SW480 (cell line): ENCODE data around the gene SMYD3.

Experiments
- DNase-seq: peaks from one replicate; pipeline ENCODE4 v3.0.0-alpha.2; 2016; ENCODE audit warnings: low spot score

SMYD3 gene

GRCh38 chr1:246271516-246271915 is 235.6 kb downstream of the SMYD3 start:
- no peak for DNase-seq

GRCh38 chr1:246270236-246270635 is 236.8 kb downstream of the SMYD3 start:
- DNase-seq = no peak

- no peak for DNase-seq
Observed at GRCh38 chr1:246269466-246269865, 237.6 kb downstream of the SMYD3 start.

DNA sequence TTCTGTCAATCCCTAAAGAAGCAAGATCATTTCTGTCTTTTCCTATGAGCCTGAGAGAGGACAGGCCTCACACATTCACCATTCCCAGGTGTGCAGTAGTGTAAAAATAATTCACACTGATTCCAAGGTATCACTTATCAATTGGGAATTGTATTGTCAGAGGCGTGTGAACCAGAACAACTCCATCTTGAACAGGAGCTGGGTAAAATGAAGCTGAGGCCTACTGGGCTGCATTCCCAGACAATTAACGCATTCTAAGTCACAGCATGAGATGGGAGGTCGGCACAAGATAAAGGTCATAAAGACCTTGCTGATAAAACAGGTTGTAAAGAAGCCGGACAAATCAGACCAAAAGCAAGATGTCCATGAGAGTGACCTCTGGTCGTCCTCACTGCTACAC is 239.2 kb downstream of the SMYD3 start:
- DNase-seq = no peak

- no peak for DNase-seq
Observed at GRCh38 chr1:246267426-246267825, 239.7 kb downstream of the SMYD3 start.

DNA sequence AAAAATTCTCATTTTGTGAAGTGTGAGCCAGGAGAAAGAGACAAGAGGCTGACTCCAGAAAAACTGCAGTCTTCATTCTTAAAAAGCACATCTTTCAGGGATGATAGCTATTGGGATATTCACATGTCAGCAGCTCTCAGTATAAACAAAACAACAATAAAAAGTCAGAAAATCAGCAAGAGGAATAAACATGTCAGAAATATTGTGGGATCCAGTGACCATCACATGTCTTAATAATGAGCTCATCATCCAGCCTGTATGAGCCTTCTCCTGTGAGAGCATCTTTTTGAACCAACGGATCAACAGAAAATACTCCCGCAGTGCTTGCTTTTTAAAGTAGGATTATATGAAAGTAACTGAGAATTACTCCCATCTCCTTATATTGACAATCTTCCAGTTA is 241.6 kb downstream of the SMYD3 start:
- DNase-seq = no peak

DNA sequence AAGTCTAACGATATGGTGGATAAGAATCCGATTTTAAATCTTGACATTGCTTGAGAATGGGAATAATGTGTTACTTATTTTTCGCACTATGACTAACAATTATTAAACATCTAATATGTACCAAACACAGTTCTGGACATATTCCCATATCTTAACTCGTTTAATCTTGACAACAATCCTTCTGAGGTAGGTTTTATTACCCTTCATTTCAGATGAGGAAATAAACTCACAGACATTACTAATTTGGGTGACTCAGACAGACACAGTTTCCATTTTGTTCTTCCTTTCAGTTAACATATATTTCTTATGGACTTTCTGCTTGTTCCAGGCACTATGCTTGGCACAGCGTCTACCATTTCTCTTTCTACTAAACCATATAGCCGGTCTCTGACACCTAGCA is 244.8 kb downstream of the SMYD3 start:
- DNase-seq = no peak

DNA sequence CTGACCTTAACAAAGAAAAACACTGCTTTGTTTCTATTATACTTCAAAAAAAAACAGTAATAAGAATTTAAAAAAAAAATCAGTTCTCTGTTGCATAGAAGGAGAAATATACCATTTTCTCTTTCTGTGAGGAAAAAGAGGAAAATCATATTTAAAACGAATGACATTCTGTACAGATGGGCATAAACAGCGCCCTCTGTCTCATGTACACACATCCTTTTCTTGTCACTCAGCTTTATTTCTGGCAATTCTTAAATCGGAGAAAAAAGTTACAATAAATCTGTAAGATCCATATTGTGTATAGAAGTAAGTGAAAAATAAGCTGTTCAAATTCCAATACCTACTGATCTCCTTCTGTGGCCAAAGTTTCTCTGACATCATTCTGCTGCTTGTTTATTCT is 245.4 kb downstream of the SMYD3 start:
- DNase-seq = no peak

DNA sequence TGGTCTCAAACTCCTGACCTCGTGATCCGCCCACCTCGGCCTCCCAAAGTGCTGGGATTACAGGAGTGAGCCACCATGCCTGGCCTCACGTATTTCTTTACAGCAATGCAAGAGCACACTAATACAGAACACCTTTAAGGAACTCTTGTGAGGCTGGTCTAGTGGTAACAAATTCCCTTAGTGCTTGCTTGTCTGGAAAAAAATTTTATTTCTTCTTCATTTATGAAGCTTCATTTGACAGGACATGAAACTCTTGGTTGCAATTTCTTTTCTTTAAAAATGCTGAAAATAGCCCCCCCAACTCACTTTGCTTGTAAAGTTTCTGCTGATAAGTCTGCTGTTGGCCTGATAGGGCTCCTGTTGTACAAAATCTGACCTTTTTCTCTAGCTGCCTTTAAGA is 248.8 kb downstream of the SMYD3 start:
- no peak for DNase-seq

DNA sequence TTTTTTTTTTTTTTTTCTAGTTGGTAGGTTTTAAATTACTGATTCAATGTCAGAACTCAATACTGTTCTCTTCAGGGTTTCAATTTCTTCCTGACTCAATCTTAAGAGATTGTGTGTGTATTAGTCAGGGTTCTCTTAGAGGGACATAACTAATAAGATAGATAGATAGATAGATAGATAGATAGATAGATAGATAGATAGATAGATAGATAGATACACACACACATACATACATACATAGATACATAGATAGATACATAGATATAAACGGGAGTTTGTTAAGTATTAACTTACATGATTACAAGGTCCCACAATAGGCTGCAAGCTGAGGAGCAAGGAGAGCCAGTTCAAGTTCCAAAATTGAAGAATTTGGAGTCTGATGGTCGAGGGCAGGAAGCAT is 251.3 kb downstream of the SMYD3 start:
- DNase-seq = no peak

DNA sequence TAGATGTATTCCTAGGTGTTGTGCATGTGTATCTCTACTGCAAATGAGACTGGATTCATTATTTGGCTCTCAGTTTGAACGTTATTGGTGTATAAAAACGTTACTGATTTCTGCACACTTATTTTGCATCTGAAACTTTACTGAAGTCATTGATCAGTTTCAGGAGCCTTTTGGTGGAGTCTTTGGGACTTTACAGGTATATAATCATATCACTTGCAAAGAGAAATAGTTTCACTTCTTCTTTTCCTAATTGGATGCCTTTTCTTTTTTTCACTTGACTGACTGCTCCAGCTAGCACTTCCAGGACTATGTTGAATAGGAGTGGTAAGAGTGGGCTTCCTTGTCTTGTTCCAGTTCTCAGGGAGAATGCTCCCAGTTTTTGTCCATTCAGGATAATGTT is 252.2 kb downstream of the SMYD3 start:
- DNase-seq = no peak

GRCh38 chr1:246246430-246246829 is 260.6 kb downstream of the SMYD3 start:
- DNase-seq = no peak

DNA sequence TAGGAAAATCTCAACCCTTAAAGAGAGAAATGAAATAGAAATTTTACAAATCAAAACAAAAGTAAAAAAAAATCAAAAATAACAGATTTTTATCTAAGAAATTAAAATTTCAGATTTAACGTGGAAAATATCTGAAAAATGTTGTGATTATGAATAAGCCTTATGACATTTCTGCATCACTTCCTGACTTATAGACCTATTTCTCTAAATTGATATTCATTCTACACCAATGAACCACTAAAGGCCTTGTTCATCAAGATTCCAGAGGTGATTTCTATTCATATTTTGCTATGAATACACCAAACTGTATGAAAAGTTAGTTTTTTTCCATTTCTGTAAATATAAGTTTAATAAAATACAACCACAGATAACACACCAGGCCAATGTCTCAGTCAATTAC is 261.5 kb downstream of the SMYD3 start:
- DNase-seq = no peak

GRCh38 chr1:246232126-246232525 is 275.0 kb downstream of the SMYD3 start:
- DNase-seq = no peak

GRCh38 chr1:246226041-246226440 is 281.0 kb downstream of the SMYD3 start:
- no peak for DNase-seq

DNA sequence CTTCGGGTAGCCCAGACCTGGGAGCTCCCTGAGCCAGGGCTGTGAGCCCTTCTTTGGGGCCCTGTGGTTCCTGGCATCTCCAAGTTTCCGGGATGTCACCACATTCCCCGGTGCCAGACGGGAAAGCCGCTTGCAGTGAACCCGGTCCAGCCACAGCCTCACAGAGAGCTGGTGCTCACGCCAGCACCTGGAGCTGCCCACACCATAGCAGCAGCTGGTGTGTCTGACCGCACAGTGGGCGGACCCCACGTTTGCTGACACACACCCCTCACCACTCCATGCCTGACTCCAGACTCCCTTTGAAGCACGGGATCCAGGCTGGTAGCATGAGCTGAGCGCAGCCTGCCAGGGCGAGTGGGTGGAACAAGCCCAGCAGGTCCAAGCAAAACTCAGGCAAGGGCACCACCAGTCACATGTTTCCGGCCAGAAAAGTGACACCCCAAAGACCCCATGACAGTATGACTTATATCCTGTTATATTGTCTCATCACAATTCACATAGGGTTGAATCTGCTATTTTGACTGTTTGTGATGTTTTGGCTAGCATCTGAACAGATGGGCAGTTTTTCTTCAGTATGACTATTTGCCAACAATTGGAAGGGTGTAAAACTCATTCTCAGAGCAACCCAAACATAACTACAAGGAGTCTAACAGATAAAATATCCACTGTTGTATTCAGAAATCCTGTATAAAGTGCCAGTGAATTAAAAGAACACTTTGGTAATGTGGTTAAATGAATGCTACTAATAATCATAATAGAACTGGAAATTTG is 285.4 kb downstream of the SMYD3 start:
- DNase-seq = peak; percentile 83

DNA sequence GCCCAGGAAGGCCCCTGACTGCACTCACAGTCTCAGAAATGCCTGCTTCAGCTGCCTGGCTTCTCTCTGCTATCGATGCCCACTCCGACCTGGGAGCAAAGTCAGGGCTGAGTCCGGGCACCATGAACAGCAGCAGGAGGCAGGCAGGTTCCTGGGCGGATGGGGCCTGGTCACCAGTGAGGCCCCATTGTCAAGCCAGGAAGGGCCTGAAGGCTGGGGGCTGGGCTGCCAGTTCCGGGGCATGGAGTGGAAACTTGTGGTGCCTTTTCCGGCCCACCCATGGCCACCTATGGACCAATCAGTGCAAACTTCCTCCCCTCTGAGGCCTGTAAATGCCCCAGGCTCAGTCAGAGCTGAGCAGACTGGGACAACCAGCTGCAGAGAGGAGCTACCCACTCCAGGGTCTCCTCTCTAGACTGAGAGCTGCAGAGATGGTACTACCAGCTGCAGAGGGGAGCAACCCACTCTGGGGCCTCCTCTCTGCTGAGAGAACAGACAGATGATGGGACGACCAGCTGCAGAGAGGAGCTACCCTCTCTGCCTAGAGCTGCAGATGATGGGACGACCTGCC is 286.5 kb downstream of the SMYD3 start:
- DNase-seq = no peak

- peak; percentile 83 for DNase-seq
Observed at GRCh38 chr1:246219508-246220030, 287.5 kb downstream of the SMYD3 start.

GRCh38 chr1:246218686-246219085 is 288.4 kb downstream of the SMYD3 start:
- DNase-seq = no peak

DNA sequence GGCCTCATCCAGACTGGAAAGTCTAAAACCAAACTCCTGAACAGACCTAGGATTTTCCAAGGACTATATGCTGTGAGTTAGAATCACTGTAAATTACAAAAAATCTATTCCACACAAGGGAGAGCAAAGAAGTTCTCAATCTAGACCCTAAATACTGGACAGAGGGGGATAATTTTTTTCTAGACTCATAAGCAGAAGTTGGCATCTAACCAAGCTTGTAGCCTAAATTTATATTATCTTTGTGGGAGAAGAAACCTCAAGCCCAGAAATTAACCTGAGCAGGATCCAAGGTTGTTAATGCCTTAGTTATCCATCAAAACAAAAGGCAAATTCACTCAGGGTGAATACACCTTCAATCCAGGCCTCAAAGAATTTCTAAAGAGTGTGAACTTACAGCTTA is 290.2 kb downstream of the SMYD3 start:
- no peak for DNase-seq

- DNase-seq = no peak
Observed at GRCh38 chr1:246215510-246215903, 291.6 kb downstream of the SMYD3 start.

- DNase-seq = peak; percentile 83
Observed at GRCh38 chr1:246214708-246215509, 292.2 kb downstream of the SMYD3 start.

GRCh38 chr1:246213947-246214346 is 293.1 kb downstream of the SMYD3 start:
- no peak for DNase-seq
